ENCODE results near the gene SMG6. TPM values are rescaled to one million over a fixed set of nuclear protein-coding genes. Genes with fewer than 3 reads are reported as not detected.

SMG6 gene
- total and polyA plus RNA-seq, 2 of the 8 experiments (the other 6 are each of a cell fraction or from before 2014, with no cell fraction given): 18.5 to 25.2 TPM

DNA sequence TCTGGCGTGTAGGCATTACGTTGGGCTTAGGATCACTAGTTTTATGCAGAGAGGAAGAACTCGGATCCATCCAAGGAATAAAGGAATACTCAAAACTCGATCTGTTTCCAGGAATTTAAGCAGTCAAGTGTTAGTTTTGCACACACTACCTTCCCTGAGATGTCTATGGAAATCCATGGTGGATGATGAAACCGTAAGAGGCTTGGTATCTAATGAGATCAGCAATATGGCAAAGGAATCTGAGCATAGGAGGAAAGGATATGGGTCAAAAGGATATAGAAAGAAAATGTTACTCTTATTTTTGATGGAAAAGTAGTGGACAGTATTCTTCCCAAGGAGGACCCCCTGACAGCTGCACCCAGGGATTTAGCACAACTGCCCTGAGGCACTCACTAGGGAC lies 59.6 kb downstream of the SMG6 start:
- Histone ChIP-seq H3K9me3 (ENCODE audit: insufficient read depth in 2 of 2, low read depth in 1 of 2, low read length in 1 of 2) (no peaks in the 10 kb centered on the region), H3K79me1 (ENCODE audit: low read depth, low read length) (no peaks in the 10 kb centered on the region), H3K27me3 (replicated peaks in 1 of 4; ENCODE audit: control insufficient read depth in 3 of 4, extremely low read depth in 1 of 4, insufficient read depth in 3 of 4, low read length in 3 of 4) (no peaks in the 10 kb centered on the region), H2AK5ac (ENCODE audit: low read depth, low read length) (no peak overlapping the region), H4K20me1 (replicated peaks in 1 of 2; ENCODE audit: control insufficient read depth in 1 of 2, insufficient read depth in 2 of 2, low read length in 2 of 2) (peaks cover 0 to 5% of the 10 kb centered on the region in 2 experiments), H2AFZ (ENCODE audit: low read length) (no peak overlapping the region), H3K4ac (replicated peaks; ENCODE audit: insufficient read length, low read depth, low read length) (no peak overlapping the region), H4K8ac (ENCODE audit: extremely low read depth, insufficient read depth, low read length) (no peak overlapping the region), H3K23ac (ENCODE audit: insufficient read length) (no peak overlapping the region), H3K4me1 (replicated peaks in 1 of 4; ENCODE audit: control insufficient read depth in 3 of 4, insufficient read depth in 4 of 4, low read length in 3 of 4) (no peaks in the 10 kb centered on the region), H3K27ac (ENCODE audit: low read depth, low read length) (no peak overlapping the region), H2BK20ac (ENCODE audit: low read length) (no peak overlapping the region), H2BK15ac (ENCODE audit: low read length) (no peak overlapping the region), H2BK120ac (replicated peaks; ENCODE audit: low read depth, low read length) (no peak overlapping the region), H3K9ac (replicated peaks in 1 of 4; ENCODE audit: extremely low read depth in 1 of 4, low read depth in 3 of 4, low read length in 3 of 4) (no peak overlapping the region), H4K91ac (replicated peaks; ENCODE audit: insufficient read length, low read length) (no peak overlapping the region), H3K18ac (ENCODE audit: extremely low read depth, low read length) (no peak overlapping the region), H4K5ac (ENCODE audit: insufficient read length, low read depth, low read length) (no peak overlapping the region), H3K4me3 (ENCODE audit: extremely low read depth in 1 of 4, insufficient read depth in 2 of 4, low read depth in 3 of 4, low read length in 4 of 4) (no peak overlapping the region), H3K14ac (ENCODE audit: insufficient read length) (no peak overlapping the region), H3K23me2 (ENCODE audit: low read depth, low read length) (no peaks in the 10 kb centered on the region), H3K36me3 (ENCODE audit: control insufficient read depth in 2 of 4, insufficient read depth in 4 of 4, low read length in 3 of 4) (no peaks in the 10 kb centered on the region), H3K4me2 (ENCODE audit: insufficient read depth in 1 of 2, low read depth in 2 of 2, low read length in 2 of 2) (no peak overlapping the region), H2BK12ac (ENCODE audit: low read depth, low read length) (no peak overlapping the region), H3K79me2 (ENCODE audit: control insufficient read depth in 1 of 2, insufficient read depth in 2 of 2, low read length in 2 of 2) (no peaks in the 10 kb centered on the region), H2BK5ac (ENCODE audit: low read depth, low read length) (no peak overlapping the region), H3K56ac (replicated peaks; ENCODE audit: insufficient read length, low read depth, low read length) (no peak overlapping the region)
- no peak for FAIRE-seq
- ChIA-PET POLR2A (ENCODE audit: partially characterized antibody) (interaction anchor here (2.1 kb wide), 1 partner anchor 185 kb away, joined by 8 read pairs; no protein-coding TSS in a partner anchor), CTCF (ENCODE audit: partially characterized antibody) (interaction anchor here (0.8 to 7.0 kb wide), 35 partner anchors 8 to 334 kb away, joined by 3 to 121 read pairs (median 8); partner anchors contain the start of gene HIC1)
- TF ChIP-seq BACH1 (IDR thresholded peaks at IDR 0.05; ENCODE audit: low read length) (no peak), JUN (IDR thresholded peaks at IDR 0.05; ENCODE audit: low read depth, low read length) (no peak)
- WGBS, 2 experiments (ENCODE audit: extremely low coverage in 1 of 2, insufficient coverage in 1 of 2, insufficient read length in 1 of 2, insufficient replicate concordance in 2 of 2, low coverage in 1 of 2, low lambda C conversion rate in 2 of 2, missing lambda C conversion rate in 1 of 2): 85% methylated on average over 5 of the region's 5 CpGs; no CpG with 5 or more reads in 1 of the 2 experiments
- no peak for DNase-seq (ENCODE audit: low read depth in 1 of 2, low spot score in 2 of 2)
